Keratinocyte (primary cell): ENCODE data around the gene SLC39A11. TPM values are rescaled to one million over a fixed set of nuclear protein-coding genes. Genes with fewer than 3 reads are reported as not detected.

ENCODE experiments used
- DNase-seq: peaks from one replicate; pipeline ENCODE4 v3.0.0-alpha.2; 2011; ENCODE audit warnings: low read depth, missing footprints, low spot score
- FAIRE-seq: peaks from 2 replicates; lab custom pipeline; 2011; peaks lifted over from hg19 to GRCh38; lab: Jason Lieb, UNC
- H2AFZ ChIP-seq: 2 replicates; pipeline ENCODE4 v1.6.0; 2012; ENCODE audit warnings: low read length, control low read depth, inconsistent platforms; ENCODE audit not compliant: control insufficient read depth
- H3K27ac ChIP-seq: 2 replicates; pipeline ENCODE4 v1.5.1; 2011; ENCODE audit warnings: low read length; ENCODE audit not compliant: control insufficient read depth, insufficient read depth
- H3K27me3 ChIP-seq: 3 replicates; pipeline ENCODE4 v1.6.0; 2011; ENCODE audit warnings: low read length; ENCODE audit not compliant: control insufficient read depth, insufficient read depth; ENCODE audit errors: extremely low read depth
- H3K36me3 ChIP-seq, 2 experiments: 2 replicates in 1 of 2; 3 replicates in 1 of 2; pipeline ENCODE4 v1.5.1; 2011; ENCODE audit warnings: low read length in 2 of 2, mild to moderate bottlenecking in 1 of 2; ENCODE audit not compliant: control insufficient read depth in 2 of 2, insufficient read depth in 2 of 2; ENCODE audit errors: extremely low read depth in 1 of 2
- H3K4me1 ChIP-seq: 3 replicates; pipeline ENCODE4 v1.5.1; 2011; ENCODE audit warnings: low read length; ENCODE audit not compliant: control insufficient read depth, insufficient read depth; ENCODE audit errors: extremely low read depth
- H3K4me2 ChIP-seq: 3 replicates; pipeline ENCODE4 v1.6.0; 2011; ENCODE audit warnings: low read depth, low read length; ENCODE audit not compliant: control insufficient read depth, insufficient read depth; ENCODE audit errors: extremely low read depth
- H3K4me3 ChIP-seq, 3 experiments: fragments of 200-600 bp in 1 of 3; sonication (generic) in 1 of 3; 2 replicates in 2 of 3; 3 replicates in 1 of 3; pipeline ENCODE4 v1.5.1; 2011 to 2016; ENCODE audit warnings: low read length in 3 of 3, mild to moderate bottlenecking in 3 of 3, control low read depth in 2 of 3, inconsistent platforms in 1 of 3, low read depth in 1 of 3, mixed read lengths in 1 of 3, mixed run types in 1 of 3, moderate library complexity in 1 of 3; ENCODE audit not compliant: control insufficient read depth in 2 of 3, insufficient read depth in 2 of 3; ENCODE audit errors: extremely low read depth in 1 of 3
- H3K79me2 ChIP-seq: 2 replicates; pipeline ENCODE4 v1.6.0; 2012; ENCODE audit warnings: low read length; ENCODE audit not compliant: control insufficient read depth, insufficient read depth
- H3K9ac ChIP-seq: 3 replicates; pipeline ENCODE4 v1.6.0; 2011; ENCODE audit warnings: low read length; ENCODE audit not compliant: control insufficient read depth, insufficient read depth; ENCODE audit errors: extremely low read depth
- H3K9me1 ChIP-seq: 3 replicates; pipeline ENCODE4 v1.6.0; 2011; ENCODE audit warnings: low read length; ENCODE audit not compliant: control insufficient read depth, insufficient read depth; ENCODE audit errors: extremely low read depth
- H3K9me3 ChIP-seq: 2 replicates; pipeline ENCODE4 v1.5.1; 2012; ENCODE audit warnings: low read depth, low read length; ENCODE audit not compliant: control insufficient read depth
- H4K20me1 ChIP-seq: 3 replicates; pipeline ENCODE4 v1.6.0; 2011; ENCODE audit warnings: low read length; ENCODE audit not compliant: control insufficient read depth, insufficient read depth; ENCODE audit errors: extremely low read depth
- EZH2 ChIP-seq: IDR thresholded peaks from one replicate; pipeline ENCODE4 v1.6.1; 2012; ENCODE audit warnings: inconsistent platforms, mild to moderate bottlenecking, low read length, moderate library complexity
- dilution Hi-C: fragments of 300-500 bp; cut with MboI; formaldehyde crosslinking; loops from one replicate; pipeline ENCODE4 v1.7.0; 2020; ENCODE audit warnings: low sequenced_read_pairs; ENCODE audit not compliant: extremely low pct_ligation_motif_present
- polyA plus RNA-seq, 5 experiments: library from polyadenylated mRNA; depleted of rRNA in 3 of 5; stranded (reverse) in 3 of 5; stranded (forward) in 1 of 5; unstranded in 1 of 5; fragments of >200 nt; gene quantifications; 1 replicate in 1 of 5; 2 replicates in 3 of 5; 3 replicates in 1 of 5; pipeline versions ENCODE4 v1.2.1 to v1.2.3, GENCODE V29; 2011 to 2012; ENCODE audit warnings: missing spikeins in 2 of 5, low read depth in 1 of 5, low replicate concordance in 1 of 5
- TF ChIP-seq, protein P1 (sequence below), 3 experiments: IDR thresholded peaks in 1 of 3; conservative IDR thresholded peaks in 1 of 3; optimal IDR thresholded peaks in 1 of 3; 2 replicates in 2 of 3; 3 replicates in 1 of 3; pipeline versions ENCODE3 to v1.5.1; 2011; ENCODE audit warnings: low read length in 3 of 3, mild to moderate bottlenecking in 3 of 3, moderate library complexity in 2 of 3, control low read depth in 1 of 3, inconsistent platforms in 1 of 3; ENCODE audit not compliant: insufficient read depth in 2 of 3; ENCODE audit errors: extremely low read depth in 1 of 3

SLC39A11 gene
- polyA plus RNA-seq, 1 donor (not counting 4 experiments of a cell fraction or from before 2014, with no cell fraction given): 11.5 TPM

DNA sequence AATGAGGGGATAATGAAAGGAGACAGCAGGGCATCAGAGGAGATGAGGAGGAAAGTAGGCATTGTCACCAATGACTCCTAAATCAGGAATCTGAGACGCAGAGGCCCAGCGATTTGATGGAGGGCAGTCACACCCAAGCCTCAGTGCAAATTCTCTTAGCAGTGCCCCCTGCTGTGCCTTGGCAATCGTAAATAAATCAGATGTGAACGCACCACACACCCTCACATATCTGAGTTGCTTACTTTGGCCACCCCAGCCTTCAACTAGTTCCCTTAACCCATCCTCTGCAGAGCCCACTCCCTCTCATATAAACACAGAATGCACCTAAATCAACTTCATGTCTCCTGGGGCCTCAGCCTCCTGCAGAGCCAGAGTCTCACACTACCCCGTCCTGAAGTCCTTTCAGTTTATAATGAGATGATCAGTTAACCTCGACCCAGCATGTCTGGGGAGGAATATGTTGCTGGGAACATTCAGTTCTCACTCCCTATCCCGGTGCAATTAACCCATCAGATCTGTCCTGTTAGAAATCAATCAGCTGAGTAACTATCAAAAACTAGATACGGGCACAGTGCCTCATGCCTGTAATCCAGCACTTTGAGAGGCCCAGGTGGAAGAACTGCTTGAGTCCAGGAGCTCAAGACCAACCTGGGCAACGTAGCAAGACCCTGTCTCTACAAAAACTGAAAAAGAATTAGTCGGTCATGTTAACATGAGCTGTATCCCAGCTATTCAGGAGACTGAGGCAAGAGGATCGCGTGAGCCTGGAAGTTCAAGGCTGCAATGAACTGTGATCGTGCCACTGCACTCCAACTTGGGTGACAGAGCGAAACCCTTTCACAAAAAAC is 78.4 kb downstream of the SLC39A11 start:
- FAIRE-seq (no peak), DNase-seq (no peak)
- H3K27me3 ChIP-seq: no peaks in the 10 kb centered on the region
- H3K9me1 ChIP-seq: no peaks in the 10 kb centered on the region
- H2AFZ ChIP-seq: no peak overlapping the region
- no peak overlapping the region for H3K4me2 ChIP-seq
- H3K9ac ChIP-seq: no peak overlapping the region
- H3K4me1 ChIP-seq: no peaks in the 10 kb centered on the region
- H3K79me2 ChIP-seq: no peaks in the 10 kb centered on the region
- no peaks in the 10 kb centered on the region for H3K9me3 ChIP-seq
- no peaks in the 10 kb centered on the region for H3K36me3 ChIP-seq
- H3K4me3 ChIP-seq: no peak overlapping the region
- H4K20me1 ChIP-seq: no peaks in the 10 kb centered on the region
- TF ChIP-seq, protein P1, sequence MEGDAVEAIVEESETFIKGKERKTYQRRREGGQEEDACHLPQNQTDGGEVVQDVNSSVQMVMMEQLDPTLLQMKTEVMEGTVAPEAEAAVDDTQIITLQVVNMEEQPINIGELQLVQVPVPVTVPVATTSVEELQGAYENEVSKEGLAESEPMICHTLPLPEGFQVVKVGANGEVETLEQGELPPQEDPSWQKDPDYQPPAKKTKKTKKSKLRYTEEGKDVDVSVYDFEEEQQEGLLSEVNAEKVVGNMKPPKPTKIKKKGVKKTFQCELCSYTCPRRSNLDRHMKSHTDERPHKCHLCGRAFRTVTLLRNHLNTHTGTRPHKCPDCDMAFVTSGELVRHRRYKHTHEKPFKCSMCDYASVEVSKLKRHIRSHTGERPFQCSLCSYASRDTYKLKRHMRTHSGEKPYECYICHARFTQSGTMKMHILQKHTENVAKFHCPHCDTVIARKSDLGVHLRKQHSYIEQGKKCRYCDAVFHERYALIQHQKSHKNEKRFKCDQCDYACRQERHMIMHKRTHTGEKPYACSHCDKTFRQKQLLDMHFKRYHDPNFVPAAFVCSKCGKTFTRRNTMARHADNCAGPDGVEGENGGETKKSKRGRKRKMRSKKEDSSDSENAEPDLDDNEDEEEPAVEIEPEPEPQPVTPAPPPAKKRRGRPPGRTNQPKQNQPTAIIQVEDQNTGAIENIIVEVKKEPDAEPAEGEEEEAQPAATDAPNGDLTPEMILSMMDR (optimal IDR thresholded peaks at IDR 0.05 in 1 of 3, IDR thresholded peaks at IDR 0.05 in 1 of 3, conservative IDR thresholded peaks at IDR 0.05 in 1 of 3; ENCODE audit: extremely low read depth in 1 of 3, insufficient read depth in 2 of 3, low read length in 3 of 3): no peak
- no peak for TF ChIP-seq EZH2
- dilution Hi-C loops: no loop called here
- no peak overlapping the region for H3K27ac ChIP-seq

DNA sequence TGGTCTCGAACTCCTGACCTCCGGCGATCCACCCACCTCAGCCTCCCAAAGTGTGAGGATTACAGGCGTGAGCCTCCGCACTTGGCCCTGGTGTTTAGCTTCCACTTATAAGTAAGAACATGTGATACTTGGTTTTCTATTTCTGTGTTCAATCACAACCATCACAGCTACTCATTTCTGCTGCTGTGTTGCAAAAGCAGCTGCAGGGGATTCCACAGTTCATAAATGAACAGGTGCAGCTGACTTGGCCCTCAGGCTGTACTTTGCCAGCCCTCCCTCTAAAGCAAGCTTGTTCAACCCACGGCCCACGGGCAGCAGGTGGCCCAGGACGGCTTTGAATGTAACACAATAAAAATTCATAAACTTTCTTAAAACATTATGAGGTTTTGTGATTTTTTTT is 79.2 kb downstream of the SLC39A11 start:
- Histone ChIP-seq H3K4me1 (no peaks in the 10 kb centered on the region), H3K4me2 (no peak overlapping the region), H2AFZ (no peak overlapping the region), H4K20me1 (no peaks in the 10 kb centered on the region), H3K9ac (no peak overlapping the region), H3K9me1 (no peaks in the 10 kb centered on the region), H3K4me3 (no peak overlapping the region), H3K27me3 (no peaks in the 10 kb centered on the region), H3K27ac (no peak overlapping the region), H3K9me3 (no peaks in the 10 kb centered on the region), H3K79me2 (no peaks in the 10 kb centered on the region), H3K36me3 (no peaks in the 10 kb centered on the region)
- DNase-seq (no peak), FAIRE-seq (no peak)
- dilution Hi-C loops: no loop called here
- no peak for TF ChIP-seq EZH2
- TF ChIP-seq, protein P1 (optimal IDR thresholded peaks at IDR 0.05 in 1 of 3, IDR thresholded peaks at IDR 0.05 in 1 of 3, conservative IDR thresholded peaks at IDR 0.05 in 1 of 3; ENCODE audit: extremely low read depth in 1 of 3, insufficient read depth in 2 of 3, low read length in 3 of 3): no peak
